HL-60 (cell line): ENCODE results near the gene STK24.
"Not testable (repeated sequence)": the region's sequence is repeated elsewhere in the genome, so short reads cannot be mapped to it uniquely, and the experiment has no call there.

ENCODE experiments used
- DNase-seq, 2 experiments: peaks; one replicate each; pipeline ENCODE4 v3.0.0-alpha.2; 2010 to 2020; ENCODE audit warnings: low read depth in 1 of 2, low spot score in 1 of 2
- H3K27ac ChIP-seq: fragments of 250-450 bp; sonication (Bioruptor Pico); replicated peaks from 2 replicates; pipeline ENCODE4 v1.5.1; 2020; ENCODE audit warnings: mild to moderate bottlenecking, moderate library complexity
- H3K27me3 ChIP-seq: fragments of 250-450 bp; sonication (Bioruptor Pico); 2 replicates; pipeline ENCODE4 v1.5.1; 2021; ENCODE audit warnings: mild to moderate bottlenecking, moderate library complexity; ENCODE audit not compliant: insufficient read depth, poor library complexity, severe bottlenecking
- H3K4me3 ChIP-seq: replicated peaks from 2 replicates; pipeline ENCODE4 v1.5.1; 2011; ENCODE audit warnings: mild to moderate bottlenecking, control low read depth, low read length; ENCODE audit not compliant: insufficient read depth
- CTCF ChIP-seq: IDR thresholded peaks from one replicate; pipeline ENCODE4 v1.5.1; 2011; ENCODE audit warnings: low read length, control low read depth, inconsistent platforms; ENCODE audit not compliant: insufficient read depth
- GABPA ChIP-seq: IDR thresholded peaks from 2 replicates; pipeline ENCODE4 v1.6.1; 2012; ENCODE audit warnings: low read depth
- POLR2AphosphoS5 ChIP-seq: IDR thresholded peaks from 2 replicates; pipeline ENCODE4 v1.6.1; 2012; ENCODE audit warnings: low read depth
- REST ChIP-seq: IDR thresholded peaks from 2 replicates; pipeline ENCODE4 v1.6.1; 2012; ENCODE audit warnings: low read depth; ENCODE audit not compliant: insufficient replicate concordance
- SPI1 ChIP-seq: IDR thresholded peaks from 2 replicates; pipeline ENCODE4 v1.6.1; 2012; ENCODE audit warnings: low read depth, mild to moderate bottlenecking, borderline replicate concordance

The STK24 gene

GRCh38 chr13:98592362-98592732 is 15.4 kb upstream of the STK24 start:
- Histone ChIP-seq H3K27ac (no peak overlapping the region), H3K4me3 (no peak overlapping the region), H3K27me3 (no peaks in the 10 kb centered on the region)
- no peak for TF ChIP-seq SPI1
- DNase-seq, result no peak

GRCh38 chr13:98591721-98592361 is 14.9 kb upstream of the STK24 start:
- TF ChIP-seq GABPA, result no peak
- no peak for TF ChIP-seq SPI1
- no peak for TF ChIP-seq CTCF
- TF ChIP-seq POLR2AphosphoS5, result no peak
- no peak for TF ChIP-seq REST
- no peak for DNase-seq
- Histone ChIP-seq H3K27me3 (no peaks in the 10 kb centered on the region), H3K27ac (no peak overlapping the region), H3K4me3 (no peak overlapping the region)

GRCh38 chr13:98590471-98590870 is 13.6 kb upstream of the STK24 start:
- H3K27ac ChIP-seq, DNase-seq, H3K4me3 ChIP-seq, H3K27me3 ChIP-seq: not testable (repeated sequence)

- DNase-seq, H3K27me3 ChIP-seq, H3K4me3 ChIP-seq, H3K27ac ChIP-seq: not testable (repeated sequence)
These were observed 12.6 kb upstream of the STK24 start for GRCh38 chr13:98589516-98589915.

GRCh38 chr13:98586400-98587345 is 9.8 kb upstream of the STK24 start:
- Histone ChIP-seq H3K4me3 (no peak overlapping the region), H3K27ac (no peak overlapping the region), H3K27me3 (no peaks in the 10 kb centered on the region)
- TF ChIP-seq REST (no peak), POLR2AphosphoS5 (no peak), SPI1 (no peak), CTCF (no peak), GABPA (no peak)
- no peak for DNase-seq
